ENCODE measurements around the gene PRKCH.

- TF ChIP-seq, protein P1, sequence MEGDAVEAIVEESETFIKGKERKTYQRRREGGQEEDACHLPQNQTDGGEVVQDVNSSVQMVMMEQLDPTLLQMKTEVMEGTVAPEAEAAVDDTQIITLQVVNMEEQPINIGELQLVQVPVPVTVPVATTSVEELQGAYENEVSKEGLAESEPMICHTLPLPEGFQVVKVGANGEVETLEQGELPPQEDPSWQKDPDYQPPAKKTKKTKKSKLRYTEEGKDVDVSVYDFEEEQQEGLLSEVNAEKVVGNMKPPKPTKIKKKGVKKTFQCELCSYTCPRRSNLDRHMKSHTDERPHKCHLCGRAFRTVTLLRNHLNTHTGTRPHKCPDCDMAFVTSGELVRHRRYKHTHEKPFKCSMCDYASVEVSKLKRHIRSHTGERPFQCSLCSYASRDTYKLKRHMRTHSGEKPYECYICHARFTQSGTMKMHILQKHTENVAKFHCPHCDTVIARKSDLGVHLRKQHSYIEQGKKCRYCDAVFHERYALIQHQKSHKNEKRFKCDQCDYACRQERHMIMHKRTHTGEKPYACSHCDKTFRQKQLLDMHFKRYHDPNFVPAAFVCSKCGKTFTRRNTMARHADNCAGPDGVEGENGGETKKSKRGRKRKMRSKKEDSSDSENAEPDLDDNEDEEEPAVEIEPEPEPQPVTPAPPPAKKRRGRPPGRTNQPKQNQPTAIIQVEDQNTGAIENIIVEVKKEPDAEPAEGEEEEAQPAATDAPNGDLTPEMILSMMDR (IDR thresholded peaks at IDR 0.05; ENCODE audit: low read depth, low read length) = no peak
- no peak for TF ChIP-seq POLR2A (IDR thresholded peaks at IDR 0.05; ENCODE audit: extremely low read depth, insufficient read length)
- TF ChIP-seq MAX (IDR thresholded peaks at IDR 0.05; ENCODE audit: low read depth, low read length) = no peak
These were observed 261.4 kb downstream of the PRKCH start for GRCh38 chr14:61582815-61583214.

Measured in NB4 (cell line).